Left kidney (tissue), 2 donors: ENCODE data around the gene ALKBH1. TPM values are rescaled to one million over a fixed set of nuclear protein-coding genes. Genes with fewer than 3 reads are reported as not detected.

Experiments
- DNase-seq: peaks from one replicate; pipeline ENCODE4 v3.0.0-alpha.2; 2013
- polyA plus RNA-seq: library from polyadenylated mRNA; unstranded; fragments of 120-200 nt; gene quantifications from one replicate; pipeline ENCODE4 v1.2.1, GENCODE V29; 2013; ENCODE audit not compliant: insufficient read length

Gene ALKBH1
- polyA plus RNA-seq, 1 donor: 17.2 TPM

- DNase-seq: no peak
These were observed 84.6 kb downstream of the ALKBH1 start for GRCh38 chr14:77623201-77623600.

Other genes starting within 250 kb of the ALKBH1 start
- gene AHSA1, start 249.9 kb downstream of the ALKBH1 start, polyA plus RNA-seq: 218 TPM
- 2.5 TPM for gene ISM2, start 209.2 kb downstream of the ALKBH1 start, polyA plus RNA-seq
- 78.0 TPM for gene SPTLC2, start 91.4 kb downstream of the ALKBH1 start, polyA plus RNA-seq
- gene SLIRP, start 80 bp upstream of the ALKBH1 start, polyA plus RNA-seq: 95.0 TPM
- 89.4 TPM for gene SNW1, start 53.1 kb upstream of the ALKBH1 start, polyA plus RNA-seq
- gene ADCK1, start 92.1 kb upstream of the ALKBH1 start, polyA plus RNA-seq: 11.9 TPM